Uterus (tissue), 2 donors: ENCODE measurements around the gene CHMP1A.

Experiments used
- POLR2A ChIP-seq, 2 donors: fragments of 450-650 bp; IDR thresholded peaks; one replicate each; pipeline ENCODE4 v1.6.1; 2016; ENCODE audit warnings: antibody characterized with exemption in 2 of 2, mild to moderate bottlenecking in 1 of 2, moderate library complexity in 1 of 2
- TF ChIP-seq, protein P1 (sequence below), 4 experiments: fragments of 200-600 bp in 2 of 4; fragments of 450-650 bp in 2 of 4; sonication (generic) in 2 of 4; IDR thresholded peaks; one replicate each; pipeline ENCODE4 v1.5.1; 2016 to 2019; ENCODE audit warnings: antibody characterized with exemption in 4 of 4, mild to moderate bottlenecking in 2 of 4, moderate library complexity in 1 of 4

DNA sequence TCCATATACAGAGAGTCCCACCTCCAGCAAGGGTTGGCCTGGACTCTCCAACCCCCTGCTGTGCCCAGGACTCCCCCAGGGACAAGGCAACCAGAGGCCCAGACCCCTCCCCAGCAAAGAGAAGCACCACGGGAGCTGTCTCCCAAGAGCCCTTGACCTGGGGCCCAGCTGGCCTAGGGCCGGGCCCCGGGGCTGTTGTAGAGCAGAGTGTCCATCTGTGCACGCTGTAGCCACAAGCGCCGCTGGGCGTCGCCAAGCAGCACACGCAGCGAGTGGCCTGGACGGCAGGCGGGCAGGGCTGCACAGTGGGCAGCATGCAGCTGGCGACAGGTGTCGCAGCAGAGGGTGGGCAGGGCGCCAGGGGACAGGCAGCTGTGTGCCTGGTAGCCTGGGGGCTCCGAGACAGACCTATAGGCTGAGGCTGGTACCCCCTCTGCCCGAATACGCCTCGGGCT lies 39.7 kb upstream of the CHMP1A start:
- TF ChIP-seq, protein P1, sequence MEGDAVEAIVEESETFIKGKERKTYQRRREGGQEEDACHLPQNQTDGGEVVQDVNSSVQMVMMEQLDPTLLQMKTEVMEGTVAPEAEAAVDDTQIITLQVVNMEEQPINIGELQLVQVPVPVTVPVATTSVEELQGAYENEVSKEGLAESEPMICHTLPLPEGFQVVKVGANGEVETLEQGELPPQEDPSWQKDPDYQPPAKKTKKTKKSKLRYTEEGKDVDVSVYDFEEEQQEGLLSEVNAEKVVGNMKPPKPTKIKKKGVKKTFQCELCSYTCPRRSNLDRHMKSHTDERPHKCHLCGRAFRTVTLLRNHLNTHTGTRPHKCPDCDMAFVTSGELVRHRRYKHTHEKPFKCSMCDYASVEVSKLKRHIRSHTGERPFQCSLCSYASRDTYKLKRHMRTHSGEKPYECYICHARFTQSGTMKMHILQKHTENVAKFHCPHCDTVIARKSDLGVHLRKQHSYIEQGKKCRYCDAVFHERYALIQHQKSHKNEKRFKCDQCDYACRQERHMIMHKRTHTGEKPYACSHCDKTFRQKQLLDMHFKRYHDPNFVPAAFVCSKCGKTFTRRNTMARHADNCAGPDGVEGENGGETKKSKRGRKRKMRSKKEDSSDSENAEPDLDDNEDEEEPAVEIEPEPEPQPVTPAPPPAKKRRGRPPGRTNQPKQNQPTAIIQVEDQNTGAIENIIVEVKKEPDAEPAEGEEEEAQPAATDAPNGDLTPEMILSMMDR (IDR thresholded peaks at IDR 0.05), result no peak
- no peak for TF ChIP-seq POLR2A (IDR thresholded peaks at IDR 0.05)
